Measurements from ENCODE around the gene TWSG1. TPM values are rescaled to one million over a fixed set of nuclear protein-coding genes. Genes with fewer than 3 reads are reported as not detected.
"Not testable (repeated sequence)": the region's sequence is repeated elsewhere in the genome, so short reads cannot be mapped to it uniquely, and the experiment has no call there.

The TWSG1 gene
- polyA plus RNA-seq, 1 donor = 80.8 TPM

GRCh38 chr18:9450920-9451319, 116.3 kb downstream of the TWSG1 start:
- not testable (repeated sequence) for DNase-seq

Other genes with a start within 250 kb of the TWSG1 start
- gene NDUFV2, start 232.1 kb upstream of the TWSG1 start, polyA plus RNA-seq (ENCODE audit: insufficient read length) = 131 TPM
- 33.8 TPM for gene ANKRD12, start 198.0 kb upstream of the TWSG1 start, polyA plus RNA-seq (ENCODE audit: insufficient read length)
- 70.2 TPM for gene RALBP1, start 140.7 kb downstream of the TWSG1 start, polyA plus RNA-seq (ENCODE audit: insufficient read length)